HepG2 (cell line): Measurements from ENCODE around the gene RHOG. TPM values are rescaled to one million over a fixed set of nuclear protein-coding genes. Genes with fewer than 3 reads are reported as not detected.

Experiments used
- ATAC-seq: fragments of 200-7000 bp; cut with Tn5 transposase; 3 replicates; pipeline ENCODE4 v1.9.1; 2020; ENCODE audit warnings: mild to moderate bottlenecking, moderate library complexity
- BruUV-seq: library from RNA; stranded (reverse); fragments of 400-500 nt; replicated peaks from 2 replicates; lab custom pipeline; 2021; lab: Mats Ljungman, UMichigan
- CTCF ChIA-PET: fragments of 300-600 bp; formaldehyde crosslinking; extraction: SDS; loops from one replicate; lab custom pipeline; 2021; ENCODE audit warnings: low total read pairs, inconsistent platforms, low intra/inter-chr PET ratio; lab: Yijun Ruan, JAX
- POLR2A ChIA-PET: fragments of 350-600 bp; sonication (Branson Sonifier 250); formaldehyde crosslinking; loops from one replicate; lab custom pipeline; 2020; ENCODE audit warnings: antibody characterized with exemption, inconsistent platforms; lab: Yijun Ruan, JAX
- DNase-seq: peaks from one replicate; pipeline ENCODE4 v3.0.0-alpha.2; 2015; ENCODE audit warnings: low spot score
- FAIRE-seq: peaks from 3 replicates; lab custom pipeline; 2011; peaks lifted over from hg19 to GRCh38; lab: Jason Lieb, UNC
- H2AFZ ChIP-seq: one replicate; pipeline ENCODE4 v1.6.1; 2011; ENCODE audit warnings: low read length, inconsistent platforms
- H3K27ac ChIP-seq: fragments of 300-600 bp; 3 replicates; pipeline ENCODE4 v1.8.0; 2011; ENCODE audit warnings: mixed run types, mild to moderate bottlenecking, mixed read lengths, low read length, inconsistent platforms; ENCODE audit not compliant: insufficient read depth; ENCODE audit errors: extremely low read length
- H3K27me3 ChIP-seq, 2 experiments: fragments of 200-600 bp in 1 of 2; 2 replicates in 1 of 2; 3 replicates in 1 of 2; pipeline versions ENCODE4 v1.6.0 to v1.8.0; 2011; ENCODE audit warnings: low read length in 2 of 2, mild to moderate bottlenecking in 2 of 2, moderate library complexity in 2 of 2, inconsistent platforms in 1 of 2; ENCODE audit not compliant: insufficient read depth in 2 of 2, control insufficient read depth in 1 of 2
- H3K36me3 ChIP-seq, 2 experiments: fragments of 200-600 bp in 1 of 2; replicated peaks in 1 of 2; 2 replicates in 1 of 2; 3 replicates in 1 of 2; pipeline versions ENCODE4 v1.5.1 to v1.8.0; 2011; ENCODE audit warnings: low read length in 2 of 2, inconsistent platforms in 1 of 2; ENCODE audit not compliant: insufficient read depth in 2 of 2, control insufficient read depth in 1 of 2
- H3K4me1 ChIP-seq: 2 replicates; pipeline ENCODE4 v1.5.1; 2012; ENCODE audit warnings: low read length, inconsistent platforms; ENCODE audit not compliant: insufficient read depth
- H3K4me2 ChIP-seq: 2 replicates; pipeline ENCODE4 v1.6.0; 2011; ENCODE audit warnings: low read depth, low read length, inconsistent platforms
- H3K4me3 ChIP-seq, 3 experiments: fragments of 200-600 bp in 1 of 3; sonication (generic), shearing (Covaris generic) in 1 of 3; replicated peaks in 1 of 3; 2 replicates each; pipeline ENCODE4 v1.5.1; 2011 to 2016; ENCODE audit warnings: low read length in 3 of 3, inconsistent platforms in 2 of 3, low read depth in 2 of 3, mild to moderate bottlenecking in 2 of 3, control low read depth in 1 of 3, mixed read lengths in 1 of 3; ENCODE audit not compliant: insufficient read depth in 1 of 3
- H3K79me2 ChIP-seq: one replicate; pipeline ENCODE4 v1.6.1; 2011; ENCODE audit warnings: low read length, inconsistent platforms; ENCODE audit not compliant: insufficient read depth
- H3K9ac ChIP-seq: 2 replicates; pipeline ENCODE4 v1.6.0; 2011; ENCODE audit warnings: mild to moderate bottlenecking, low read depth, low read length, inconsistent platforms; ENCODE audit not compliant: insufficient read depth
- H3K9me3 ChIP-seq: 2 replicates; pipeline ENCODE4 v1.5.1; 2012; ENCODE audit warnings: mild to moderate bottlenecking, low read length
- H4K20me1 ChIP-seq: 2 replicates; pipeline ENCODE4 v1.6.0; 2011; ENCODE audit warnings: inconsistent platforms, mild to moderate bottlenecking, low read length, moderate library complexity; ENCODE audit not compliant: insufficient read depth
- CAMTA2 ChIP-seq: sonication (generic); formaldehyde crosslinking; IDR thresholded peaks from 2 replicates; pipeline ENCODE4 v1.4.0; 2020; ENCODE audit warnings: mild to moderate bottlenecking, missing genetic modification reagents, borderline replicate concordance
- ZNF253 ChIP-seq: sonication (generic); formaldehyde crosslinking; IDR thresholded peaks from 2 replicates; pipeline ENCODE4 v1.8.0; 2022; ENCODE audit warnings: mild to moderate bottlenecking, missing genetic modification reagents, borderline replicate concordance
- ZNF263 ChIP-seq: sonication (generic); formaldehyde crosslinking; IDR thresholded peaks from 2 replicates; pipeline ENCODE4 v1.4.0; 2020; ENCODE audit warnings: missing genetic modification reagents
- WGBS: methylation state at CpG from one replicate; pipeline ENCODE4 v1.1.6; 2017; ENCODE audit warnings: low lambda C conversion rate; 5-methylcytosine and 5-hydroxymethylcytosine counted together
- in situ Hi-C: cut with HindIII; loops from 2 replicates; pipeline ENCODE4 v1.10.0; 2017; ENCODE audit warnings: low pct_unique_long_range_greater_than_20kb; ENCODE audit not compliant: extremely low pct_ligation_motif_present
- intact Hi-C: fragments of 100-400 bp; cut with micrococcal nuclease; formaldehyde crosslinking; loops from one replicate; pipeline ENCODE4 v1.10.0; 2022; ENCODE audit not compliant: unreplicated experiment
- polyA plus RNA-seq, 8 experiments: library from polyadenylated mRNA; depleted of rRNA in 3 of 8; stranded (reverse) in 7 of 8; unstranded in 1 of 8; fragments of >200 nt; fragmentation: Illumina TruSeq in 4 of 8; extraction: Trizol in 4 of 8; gene quantifications; 2 replicates each; pipeline versions ENCODE4 v1.2.1 to v1.2.3, GENCODE V29; 2011 to 2016; ENCODE audit warnings: low read depth in 4 of 8, missing spikeins in 1 of 8, mixed read lengths in 1 of 8; ENCODE audit not compliant: insufficient read depth in 1 of 8
- total RNA-seq, 5 experiments: library from RNA; depleted of rRNA; stranded (reverse); fragments of >200 nt; fragmentation: Illumina TruSeq; extraction: Trizol; gene quantifications; 2 replicates each; pipeline ENCODE4 v1.2.3, GENCODE V29; 2016; ENCODE audit warnings: low read depth in 1 of 5
- TF ChIP-seq, protein P1 (sequence below): sonication (generic); formaldehyde crosslinking; IDR thresholded peaks from 2 replicates; pipeline ENCODE4 v1.4.0; 2020; ENCODE audit warnings: mild to moderate bottlenecking, missing genetic modification reagents, borderline replicate concordance

Gene RHOG
- total and polyA plus RNA-seq, 2 of the 13 experiments (the other 11 are each of a cell fraction or from before 2014, with no cell fraction given), result 7.7 to 23.4 TPM

- TF ChIP-seq ZNF253 (CRISPR knock-in tag) (no peak), ZNF263 (no peak)
- TF ChIP-seq, protein P1, sequence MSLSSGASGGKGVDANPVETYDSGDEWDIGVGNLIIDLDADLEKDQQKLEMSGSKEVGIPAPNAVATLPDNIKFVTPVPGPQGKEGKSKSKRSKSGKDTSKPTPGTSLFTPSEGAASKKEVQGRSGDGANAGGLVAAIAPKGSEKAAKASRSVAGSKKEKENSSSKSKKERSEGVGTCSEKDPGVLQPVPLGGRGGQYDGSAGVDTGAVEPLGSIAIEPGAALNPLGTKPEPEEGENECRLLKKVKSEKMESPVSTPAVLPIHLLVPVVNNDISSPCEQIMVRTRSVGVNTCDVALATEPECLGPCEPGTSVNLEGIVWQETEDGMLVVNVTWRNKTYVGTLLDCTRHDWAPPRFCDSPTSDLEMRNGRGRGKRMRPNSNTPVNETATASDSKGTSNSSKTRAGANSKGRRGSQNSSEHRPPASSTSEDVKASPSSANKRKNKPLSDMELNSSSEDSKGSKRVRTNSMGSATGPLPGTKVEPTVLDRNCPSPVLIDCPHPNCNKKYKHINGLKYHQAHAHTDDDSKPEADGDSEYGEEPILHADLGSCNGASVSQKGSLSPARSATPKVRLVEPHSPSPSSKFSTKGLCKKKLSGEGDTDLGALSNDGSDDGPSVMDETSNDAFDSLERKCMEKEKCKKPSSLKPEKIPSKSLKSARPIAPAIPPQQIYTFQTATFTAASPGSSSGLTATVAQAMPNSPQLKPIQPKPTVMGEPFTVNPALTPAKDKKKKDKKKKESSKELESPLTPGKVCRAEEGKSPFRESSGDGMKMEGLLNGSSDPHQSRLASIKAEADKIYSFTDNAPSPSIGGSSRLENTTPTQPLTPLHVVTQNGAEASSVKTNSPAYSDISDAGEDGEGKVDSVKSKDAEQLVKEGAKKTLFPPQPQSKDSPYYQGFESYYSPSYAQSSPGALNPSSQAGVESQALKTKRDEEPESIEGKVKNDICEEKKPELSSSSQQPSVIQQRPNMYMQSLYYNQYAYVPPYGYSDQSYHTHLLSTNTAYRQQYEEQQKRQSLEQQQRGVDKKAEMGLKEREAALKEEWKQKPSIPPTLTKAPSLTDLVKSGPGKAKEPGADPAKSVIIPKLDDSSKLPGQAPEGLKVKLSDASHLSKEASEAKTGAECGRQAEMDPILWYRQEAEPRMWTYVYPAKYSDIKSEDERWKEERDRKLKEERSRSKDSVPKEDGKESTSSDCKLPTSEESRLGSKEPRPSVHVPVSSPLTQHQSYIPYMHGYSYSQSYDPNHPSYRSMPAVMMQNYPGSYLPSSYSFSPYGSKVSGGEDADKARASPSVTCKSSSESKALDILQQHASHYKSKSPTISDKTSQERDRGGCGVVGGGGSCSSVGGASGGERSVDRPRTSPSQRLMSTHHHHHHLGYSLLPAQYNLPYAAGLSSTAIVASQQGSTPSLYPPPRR (CRISPR knock-in tag), result no peak
- TF ChIP-seq, all 625 proteins: peak for 4
Measured at GRCh38 chr11:3865388-3866193, 24.8 kb upstream of the RHOG start (continued).

GRCh38 chr11:3861683-3862082 lies 20.9 kb upstream of the RHOG start:
- Histone ChIP-seq H3K36me3 (no peaks in the 10 kb centered on the region), H4K20me1 (no peaks in the 10 kb centered on the region), H3K27ac (no peak overlapping the region), H3K4me2 (0 out of 2 replicates have a peak overlapping the region, but pooled peaks have one; percentile 1), H3K4me3 (no peak overlapping the region), H3K9me3 (no peaks in the 10 kb centered on the region), H3K27me3 (no peaks in the 10 kb centered on the region), H2AFZ (no peak overlapping the region), H3K79me2 (peaks cover 92% of the 10 kb centered on the region), H3K4me1 (peaks cover 78% of the 10 kb centered on the region), H3K9ac (no peak overlapping the region)
- in situ Hi-C loops (no loop called here), intact Hi-C loops (no loop called here)
- no peak for DNase-seq
- FAIRE-seq, result no peak
- ATAC-seq, result no peak
- TF ChIP-seq CAMTA2 (CRISPR knock-in tag), result no peak
- POLR2A ChIA-PET, result no interaction called here
- 78% methylated on average over 1 of the region's 1 CpG for WGBS
- CTCF ChIA-PET, result no interaction called here
- no TSS peak for BruUV-seq
